K562 (cell line): ENCODE results near the gene GALNT7. TPM values are rescaled to one million over a fixed set of nuclear protein-coding genes. Genes with fewer than 3 reads are reported as not detected.

Experiments used
- ATAC-seq: fragments of 200-7000 bp; cut with Tn5 transposase; 3 replicates; pipeline ENCODE4 v1.9.1; 2020; ENCODE audit warnings: moderate library complexity
- BruUV-seq: library from RNA; stranded (reverse); fragments of 400-500 nt; replicated peaks from 2 replicates; lab custom pipeline; 2021; lab: Mats Ljungman, UMichigan
- CTCF ChIA-PET: fragments of 300-600 bp; formaldehyde crosslinking; extraction: SDS; loops from one replicate; lab custom pipeline; 2021; ENCODE audit warnings: low intra/inter-chr PET ratio; lab: Yijun Ruan, JAX
- POLR2A ChIA-PET: fragments of 300-600, 350-650 bp; sonication (Branson Sonifier 250); formaldehyde crosslinking; extraction: SDS; loops from one replicate; lab custom pipeline; 2021; ENCODE audit warnings: antibody characterized with exemption, inconsistent platforms; lab: Yijun Ruan, JAX
- DNase-seq, 4 experiments: peaks; one replicate each; pipeline versions ENCODE4 v3.0.0 to v3.0.0-alpha.2; 2011 to 2018; ENCODE audit warnings: low spot score in 3 of 4, mixed read lengths in 3 of 4; ENCODE audit errors: extremely low read depth in 1 of 4
- FAIRE-seq: peaks from 2 replicates; lab custom pipeline; 2011; peaks lifted over from hg19 to GRCh38; lab: Jason Lieb, UNC
- H2AFZ ChIP-seq: 2 replicates; pipeline ENCODE4 v1.6.0; 2011; ENCODE audit warnings: low read depth, low read length, control low read depth, inconsistent platforms
- H3K27ac ChIP-seq: fragments of 200-600 bp; 3 replicates; pipeline ENCODE4 v1.8.0; 2011; ENCODE audit warnings: low read depth, mild to moderate bottlenecking, control low read depth, inconsistent platforms, low read length, moderate library complexity, mixed read lengths; ENCODE audit errors: extremely low read depth
- H3K27me3 ChIP-seq, 2 experiments: fragments of 300-600 bp in 1 of 2; 2 replicates in 1 of 2; 3 replicates in 1 of 2; pipeline versions ENCODE4 v1.6.0 to v1.8.0; 2011; ENCODE audit warnings: inconsistent platforms in 2 of 2, low read length in 2 of 2, mild to moderate bottlenecking in 1 of 2, mixed read lengths in 1 of 2, moderate library complexity in 1 of 2; ENCODE audit not compliant: control insufficient read depth in 2 of 2, insufficient read depth in 2 of 2
- H3K36me3 ChIP-seq: fragments of 300-600 bp; 3 replicates; pipeline ENCODE4 v1.8.0; 2011; ENCODE audit warnings: mild to moderate bottlenecking, low read length, inconsistent platforms; ENCODE audit not compliant: control insufficient read depth, insufficient read depth
- H3K4me1 ChIP-seq, 2 experiments: fragments of 200-600 bp in 1 of 2; replicated peaks in 1 of 2; 2 replicates in 1 of 2; 3 replicates in 1 of 2; pipeline versions ENCODE4 v1.5.1 to v1.8.0; 2011; ENCODE audit warnings: inconsistent platforms in 2 of 2, low read length in 2 of 2, mild to moderate bottlenecking in 1 of 2, mixed read lengths in 1 of 2, moderate library complexity in 1 of 2; ENCODE audit not compliant: control insufficient read depth in 2 of 2, insufficient read depth in 2 of 2
- H3K4me2 ChIP-seq: 2 replicates; pipeline ENCODE4 v1.6.1; 2011; ENCODE audit warnings: low read length, control low read depth, inconsistent platforms, mixed read lengths; ENCODE audit not compliant: insufficient read depth
- H3K4me3 ChIP-seq: fragments of 200-600 bp; sonication (generic), shearing (Covaris generic); 2 replicates; pipeline ENCODE4 v1.5.1; 2016; ENCODE audit warnings: control low read depth, inconsistent platforms
- H3K79me2 ChIP-seq: fragments of 200-600 bp; 3 replicates; pipeline ENCODE4 v1.8.0; 2011; ENCODE audit warnings: low read length, inconsistent platforms; ENCODE audit not compliant: control insufficient read depth, insufficient read depth
- H3K9ac ChIP-seq, 2 experiments: 2 replicates each; pipeline versions ENCODE4 v1.6.0 to v1.6.1; 2011; ENCODE audit warnings: low read depth in 2 of 2, low read length in 2 of 2, control low read depth in 1 of 2, inconsistent platforms in 1 of 2, mild to moderate bottlenecking in 1 of 2, mixed read lengths in 1 of 2; ENCODE audit not compliant: insufficient read depth in 1 of 2
- H3K9me1 ChIP-seq: one replicate; pipeline ENCODE4 v1.6.0; 2011; ENCODE audit warnings: inconsistent platforms, mild to moderate bottlenecking, low read length, moderate library complexity; ENCODE audit not compliant: control insufficient read depth, insufficient read depth
- H3K9me3 ChIP-seq: replicated peaks from 2 replicates; pipeline ENCODE4 v1.5.1; 2011; ENCODE audit warnings: low read depth, low read length, inconsistent platforms; ENCODE audit not compliant: control insufficient read depth, insufficient read depth
- H4K20me1 ChIP-seq: replicated peaks from 2 replicates; pipeline ENCODE4 v1.6.1; 2011; ENCODE audit warnings: low read length, inconsistent platforms, mixed read lengths; ENCODE audit not compliant: control insufficient read depth, insufficient read depth
- ATF2 ChIP-seq: sonication (generic); formaldehyde crosslinking; IDR thresholded peaks from 2 replicates; pipeline ENCODE4 v1.8.1; 2022; ENCODE audit warnings: missing genetic modification reagents
- CBX8 ChIP-seq: fragments of 200-600 bp; sonication (generic); IDR thresholded peaks from 2 replicates; pipeline ENCODE4 v1.6.1; 2012; ENCODE audit warnings: borderline replicate concordance, mixed run types, low read depth, mild to moderate bottlenecking, moderate library complexity, mixed read lengths, low read length, control low read depth, inconsistent platforms; ENCODE audit not compliant: poor library complexity, severe bottlenecking; ENCODE audit errors: extremely low read depth
- CREB1 ChIP-seq, 2 experiments: sonication (generic) in 1 of 2; formaldehyde crosslinking in 1 of 2; IDR thresholded peaks; 2 replicates each; pipeline versions ENCODE4 v1.6.1 to v1.8.0; 2012 to 2022; ENCODE audit warnings: inconsistent platforms in 1 of 2, mild to moderate bottlenecking in 1 of 2, missing genetic modification reagents in 1 of 2, moderate library complexity in 1 of 2
- DEAF1 ChIP-seq: fragments of 450-650 bp; formaldehyde crosslinking; IDR thresholded peaks from 2 replicates; pipeline ENCODE4 v1.4.0; 2020; ENCODE audit warnings: mild to moderate bottlenecking, moderate library complexity
- GTF2F1 ChIP-seq: IDR thresholded peaks from 2 replicates; pipeline ENCODE4 v1.6.1; 2011; ENCODE audit warnings: low read depth, low read length, improper control_type of control experiment
- IFI16 ChIP-seq: fragments of 250-450 bp; sonication (Bioruptor Pico); IDR thresholded peaks from 2 replicates; pipeline ENCODE4 v2.1.2; 2022; ENCODE audit warnings: mild to moderate bottlenecking, inconsistent platforms
- LEF1 ChIP-seq: fragments of 450-650 bp; IDR thresholded peaks from 2 replicates; pipeline ENCODE4 v1.6.1; 2016; ENCODE audit warnings: mild to moderate bottlenecking
- SMARCA4 ChIP-seq: fragments of 450-650 bp; IDR thresholded peaks from 2 replicates; pipeline ENCODE4 v1.6.1; 2016
- TCF7L2 ChIP-seq: fragments of 150-350 bp; IDR thresholded peaks from 2 replicates; pipeline ENCODE4 v1.6.1; 2016; ENCODE audit warnings: low read depth, mild to moderate bottlenecking, low read length, moderate library complexity
- XRCC5 ChIP-seq: fragments of 200-400 bp; formaldehyde crosslinking; IDR thresholded peaks from 2 replicates; pipeline ENCODE4 v1.6.1; 2017; ENCODE audit warnings: low read depth, mild to moderate bottlenecking, low read length
- ZNF175 ChIP-seq: fragments of 200-800 bp; sonication (Bioruptor generic); IDR thresholded peaks from 2 replicates; pipeline ENCODE4 v1.6.1; 2016; ENCODE audit warnings: low read depth, mild to moderate bottlenecking, missing genetic modification characterization, missing compliant biosample characterization
- ZNF354B ChIP-seq: fragments of 250-450 bp; sonication (Bioruptor Pico); IDR thresholded peaks from 2 replicates; pipeline ENCODE4 v1.4.0; 2020
- ZNF41 ChIP-seq: fragments of 250-450 bp; sonication (Bioruptor Pico); conservative IDR thresholded peaks from 2 replicates; pipeline ENCODE4 v1.4.0; 2020; ENCODE audit warnings: mild to moderate bottlenecking
- ZNF592 ChIP-seq: fragments of 450-650 bp; IDR thresholded peaks from 2 replicates; pipeline ENCODE4 v1.6.1; 2017; ENCODE audit warnings: antibody characterized with exemption, mild to moderate bottlenecking
- ZNF785 ChIP-seq: fragments of 250-450 bp; sonication (Bioruptor Pico); IDR thresholded peaks from 2 replicates; pipeline ENCODE4 v1.4.0; 2020; ENCODE audit warnings: mild to moderate bottlenecking
- ZNF830 ChIP-seq: fragments of 250-450 bp; sonication (Bioruptor Pico); IDR thresholded peaks from 2 replicates; pipeline ENCODE4 v1.5.0; 2021; ENCODE audit warnings: mild to moderate bottlenecking
- WGBS: fragments of 100-300 bp; shearing (Covaris generic); methylation state at CpG from one replicate; pipeline ENCODE4 v1.1.6; 2016; ENCODE audit warnings: low coverage, mixed read lengths; ENCODE audit not compliant: insufficient coverage; ENCODE audit errors: missing lambda C conversion rate; 5-methylcytosine and 5-hydroxymethylcytosine counted together
- in situ Hi-C: fragments of 300-500 bp; cut with MboI; formaldehyde crosslinking; loops from 4 replicates; pipeline ENCODE4 v1.15.0; 2018; ENCODE audit warnings: inconsistent platforms, mixed read lengths
- intact Hi-C: fragments of 100-400 bp; cut with micrococcal nuclease; formaldehyde crosslinking; loops from 2 replicates; pipeline ENCODE4 v1.14.2; 2022
- polyA plus RNA-seq, 8 experiments: library from polyadenylated mRNA; depleted of rRNA in 4 of 8; stranded (reverse) in 5 of 8; unstranded in 3 of 8; fragments of >200 nt; fragmentation: Nextera tagmentation in 2 of 8; fragmentation: Illumina TruSeq in 1 of 8; extraction: Ambion mirVana in 2 of 8; extraction: Trizol in 1 of 8; gene quantifications; 2 replicates each; pipeline versions ENCODE4 v1.2.1 to v1.2.3, GENCODE V29; 2011 to 2014; ENCODE audit warnings: inconsistent platforms in 1 of 8, missing spikeins in 1 of 8
- total RNA-seq, 7 experiments: library from RNA; depleted of rRNA in 6 of 7; stranded (reverse); fragments of >200 nt in 6 of 7; fragmentation: Illumina TruSeq in 2 of 7; extraction: Trizol in 2 of 7; gene quantifications; 2 replicates each; pipeline versions ENCODE4 v1.2.1 to v1.2.3, GENCODE V29; 2011 to 2021; ENCODE audit warnings: low replicate concordance in 1 of 7

GALNT7 gene
- total and polyA plus RNA-seq, 9 of the 15 experiments (the other 6 are each of a cell fraction or from before 2014, with no cell fraction given): 16.7 to 38.7 (median 31.1) TPM

GRCh38 chr4:173174594-173175012, 6.0 kb downstream of the GALNT7 start:
- DNase-seq (peak; percentile 63 to 84 (median 70)), FAIRE-seq (no peak), ATAC-seq (peak; percentile 48)
- H3K9me1 ChIP-seq: no peaks in the 10 kb centered on the region
- no peaks in the 10 kb centered on the region for H3K36me3 ChIP-seq
- no peaks in the 10 kb centered on the region for H3K27me3 ChIP-seq
- 1% methylated on average over 3 of the region's 3 CpGs for WGBS
- peaks cover 13 to 56% of the 10 kb centered on the region in 2 experiments for H3K4me1 ChIP-seq
- no peak overlapping the region for H3K4me3 ChIP-seq
- peak overlapping the region in 1 of 2 experiments; percentile 22; a peak in 1 of 4 replicates for H3K9ac ChIP-seq
- no peaks in the 10 kb centered on the region for H3K9me3 ChIP-seq
- H3K79me2 ChIP-seq: peaks cover 99% of the 10 kb centered on the region
- peak overlapping the region; percentile 36; the same call in 1 of the 2 replicates for H2AFZ ChIP-seq
- intact Hi-C loops (loop anchor here (5.0 kb wide), 2 partner anchors 43 to 128 kb away; no protein-coding TSS in a partner anchor), in situ Hi-C loops (no loop called here)
- POLR2A ChIA-PET: interaction anchor here (0.6 to 2.5 kb wide), 5 partner anchors 7 to 229 kb away, joined by 3 to 9 read pairs (median 3); partner anchors contain the start of gene GALNT7
- peak overlapping the region; percentile 59 for H3K4me2 ChIP-seq
- no peaks in the 10 kb centered on the region for H4K20me1 ChIP-seq
- H3K27ac ChIP-seq: peak overlapping the region; percentile 52; the same call in 2 of the 3 replicates
- BruUV-seq: no TSS peak
- CTCF ChIA-PET: interaction anchor here (0.6 kb wide), 2 partner anchors 149 to 195 kb away, joined by 3 to 4 read pairs; no protein-coding TSS in a partner anchor
- no peak for TF ChIP-seq ZNF41 (CRISPR knock-in tag)
- TF ChIP-seq ATF2 (CRISPR knock-in tag): no peak
- no peak for TF ChIP-seq ZNF354B (CRISPR knock-in tag)
- no peak for TF ChIP-seq IFI16 (CRISPR knock-in tag)
- TF ChIP-seq DEAF1: no peak
- no peak for TF ChIP-seq XRCC5
- TF ChIP-seq ZNF830 (CRISPR knock-in tag): no peak
- TF ChIP-seq CREB1 (IDR thresholded peaks at IDR 0.05): peak; percentile 22; the same call in 1 of the 2 replicates
- no peak for TF ChIP-seq CREB1 (CRISPR knock-in tag; IDR thresholded peaks at IDR 0.05)
- peak; percentile 50; the same call in 1 of the 2 replicates for TF ChIP-seq LEF1
- TF ChIP-seq ZNF175 (CRISPR knock-in tag): no peak
- no peak for TF ChIP-seq TCF7L2
- no peak for TF ChIP-seq ZNF592
- no peak for TF ChIP-seq GTF2F1
- TF ChIP-seq CBX8: no peak
- peak; percentile 77 for TF ChIP-seq SMARCA4
- no peak for TF ChIP-seq ZNF785 (CRISPR knock-in tag)
